Central memory CD4-positive, alpha-beta T cell (primary cell): ENCODE results near the gene MPP2.
"Not testable (repeated sequence)": the region's sequence is repeated elsewhere in the genome, so short reads cannot be mapped to it uniquely, and the experiment has no call there.

ENCODE experiments used
- DNase-seq: peaks from one replicate; pipeline ENCODE4 v3.0.0; 2022

The MPP2 gene

DNA sequence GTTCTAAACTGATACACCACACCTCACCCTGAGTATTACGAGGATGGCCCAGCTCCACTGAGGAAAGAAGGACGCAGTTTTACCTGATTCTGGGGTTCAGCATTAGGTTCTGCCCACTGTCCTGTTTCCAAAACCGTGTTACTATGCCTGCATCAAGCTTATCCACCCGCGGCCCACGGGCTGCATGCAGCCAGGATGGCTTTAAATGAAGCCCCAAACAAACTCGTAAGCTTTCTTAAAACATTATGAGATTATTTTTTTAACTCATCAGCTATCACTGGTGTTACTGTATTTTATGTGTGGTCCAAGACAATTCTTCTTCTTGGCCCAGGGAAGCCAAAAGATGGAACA, 64.4 kb downstream of the MPP2 start:
- no peak for DNase-seq

DNA sequence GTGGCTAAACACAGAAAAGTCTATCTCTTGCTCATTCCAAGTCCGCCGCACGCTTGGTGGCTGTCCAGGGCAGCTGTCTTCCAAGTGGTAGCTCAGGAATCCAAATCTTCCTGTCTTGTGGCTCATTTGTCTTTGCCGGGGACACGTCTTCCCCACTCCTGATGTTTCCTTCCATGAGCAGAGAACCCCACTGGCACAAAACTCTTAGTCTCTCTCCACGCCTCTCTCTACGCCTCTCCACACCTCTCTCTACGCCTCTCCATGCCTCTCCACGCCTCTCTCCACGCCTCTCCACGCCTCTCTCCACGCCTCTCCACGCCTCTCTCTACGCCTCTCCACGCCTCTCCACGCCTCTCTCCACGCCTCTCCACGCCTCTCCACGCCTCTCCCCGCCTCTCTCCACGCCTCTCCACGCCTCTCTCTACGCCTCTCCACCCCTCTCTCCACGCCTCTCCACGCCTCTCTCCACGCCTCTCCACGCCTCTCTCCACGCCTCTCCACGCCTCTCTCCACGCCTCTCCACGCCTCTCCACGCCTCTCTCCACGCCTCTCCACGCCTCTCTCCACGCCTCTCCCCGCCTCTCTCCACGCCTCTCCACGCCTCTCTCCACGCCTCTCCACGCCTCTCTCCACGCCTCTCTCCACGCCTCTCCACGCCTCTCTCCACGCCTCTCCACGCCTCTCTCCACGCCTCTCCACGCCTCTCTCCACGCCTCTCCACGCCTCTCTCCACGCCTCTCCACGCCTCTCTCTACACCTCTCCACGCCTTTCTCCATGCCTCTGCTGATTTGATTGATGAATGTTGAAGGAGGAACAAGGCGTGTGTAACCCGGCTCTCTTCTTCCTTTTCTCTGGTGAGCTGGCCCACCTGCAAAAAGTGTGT, 65.0 kb downstream of the MPP2 start:
- DNase-seq, result not testable (repeated sequence)

DNA sequence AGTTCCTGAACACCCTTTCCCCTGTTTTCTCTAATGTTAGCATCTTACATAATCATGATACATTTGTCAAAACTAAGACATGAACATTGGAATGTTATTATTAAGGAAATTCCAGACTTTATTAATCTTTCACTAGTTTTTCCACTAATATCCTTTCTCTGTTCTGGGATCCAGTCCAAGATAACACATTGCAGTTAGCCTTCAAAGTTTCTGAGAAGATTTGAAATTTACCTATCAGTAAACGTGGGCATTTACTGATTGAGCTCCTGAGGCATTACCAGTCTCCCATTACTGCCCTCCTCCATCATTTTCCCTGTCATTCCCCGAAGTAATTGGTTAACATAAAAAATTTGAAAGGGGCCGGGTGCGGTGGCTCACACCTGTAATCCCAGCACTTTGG, 66.1 kb downstream of the MPP2 start:
- no peak for DNase-seq

DNA sequence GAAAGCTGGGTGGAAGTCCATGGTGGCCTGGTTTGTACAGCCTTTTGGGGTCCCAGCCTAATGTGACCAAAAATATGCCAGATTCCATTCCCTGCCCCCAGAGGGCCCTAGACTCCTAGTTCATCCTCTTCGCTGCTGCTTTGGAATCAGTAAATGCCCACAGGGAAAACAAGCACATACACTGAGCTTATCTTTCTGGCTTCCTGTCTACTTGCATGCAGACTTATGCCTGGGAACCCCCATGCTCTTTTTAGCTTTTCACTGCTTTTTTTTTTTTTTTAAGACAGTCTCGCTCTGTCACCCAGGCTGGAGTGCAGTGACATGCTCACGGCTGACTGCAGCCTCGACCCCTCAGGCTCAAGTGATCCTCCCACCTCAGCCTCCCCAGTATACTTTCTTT, 66.5 kb downstream of the MPP2 start:
- DNase-seq, result no peak

DNA sequence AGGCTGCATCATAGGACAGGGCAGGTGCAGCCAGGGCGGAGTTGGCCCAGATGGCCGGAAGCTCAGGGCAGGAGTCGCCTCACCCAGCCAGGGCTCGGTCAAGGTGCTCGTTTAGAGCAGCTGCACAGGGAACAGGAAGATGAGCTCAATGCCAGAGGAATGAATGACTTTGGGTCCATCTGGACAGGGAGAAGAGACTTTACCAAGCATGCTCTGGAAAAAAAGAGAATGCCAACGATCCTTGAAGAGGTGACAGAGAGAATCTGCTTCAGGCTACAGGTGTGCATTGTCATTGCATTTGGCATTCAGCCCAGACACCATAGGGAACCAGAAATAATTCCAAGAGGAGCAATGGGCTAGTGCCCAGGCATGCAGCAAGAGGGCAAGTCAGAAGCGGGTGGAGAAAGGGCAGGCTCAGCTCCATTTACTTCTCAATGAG, 67.6 kb downstream of the MPP2 start:
- no peak for DNase-seq

DNA sequence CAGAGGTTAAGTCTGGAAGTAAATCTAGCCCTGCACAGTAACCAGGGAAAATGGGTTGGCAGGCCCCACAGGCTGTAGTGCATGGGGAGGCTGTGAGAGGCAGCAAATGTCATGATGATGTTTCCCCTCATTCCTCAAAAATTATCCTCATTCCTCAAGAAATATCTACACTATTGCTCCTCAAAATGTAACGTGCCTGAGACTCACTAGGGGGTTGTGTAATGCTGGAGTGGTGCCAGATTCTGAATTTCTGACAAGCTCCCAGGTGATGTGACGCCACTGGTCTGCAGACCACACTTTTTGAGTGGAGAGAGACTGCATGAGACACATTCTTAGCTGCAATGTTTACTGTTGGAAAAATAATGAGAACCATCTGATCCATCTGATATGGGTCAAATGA, 73.2 kb downstream of the MPP2 start:
- no peak for DNase-seq

DNA sequence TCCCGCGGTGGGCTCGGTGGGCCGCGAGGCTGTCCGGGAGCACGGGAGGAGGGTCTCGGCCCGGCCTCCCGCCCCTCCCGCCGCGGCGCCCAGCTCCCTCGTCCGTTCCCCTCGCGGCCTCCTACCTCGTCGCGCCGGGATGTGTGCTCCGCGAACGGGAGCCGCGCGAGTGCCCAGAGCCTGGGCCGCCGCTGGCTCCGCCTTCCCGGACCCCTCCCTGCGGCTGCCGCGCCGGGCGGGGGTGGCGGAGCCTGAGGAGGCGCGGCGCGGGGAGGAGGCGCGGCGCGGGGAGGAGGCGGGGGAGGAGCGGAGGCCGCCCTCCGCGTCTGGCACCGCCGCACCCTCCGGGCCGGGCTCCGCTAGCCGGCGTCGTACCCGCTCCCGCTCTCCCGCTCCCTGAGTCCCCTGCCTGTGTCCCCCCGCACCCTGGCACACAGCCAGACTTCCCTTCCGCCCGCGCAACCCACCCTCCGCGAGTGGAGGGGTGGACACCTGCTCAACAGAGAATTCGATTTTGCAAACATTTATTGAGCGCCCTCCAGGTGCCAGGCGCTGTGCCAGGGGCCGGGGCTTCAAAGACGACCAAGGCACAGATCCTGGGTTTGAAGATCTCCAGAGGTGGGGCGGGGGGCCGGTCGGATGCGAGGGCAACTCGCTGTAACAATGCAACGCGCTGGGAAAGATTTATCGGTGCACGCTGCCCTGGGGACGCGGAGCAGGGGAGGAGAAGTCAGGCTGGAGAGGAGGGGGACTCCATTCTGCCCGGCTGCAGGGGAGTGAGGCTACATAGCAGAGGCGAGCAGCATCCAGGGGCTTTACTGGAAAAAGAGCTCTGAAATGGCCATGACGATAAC, 74.1 kb downstream of the MPP2 start, which contains the start of gene MPP3:
MPP3 (minus strand) TSS at position 171 of the 854 bp plus-strand sequence. CDS start 1,240 bp downstream, outside the sequence.
- peak; percentile 47 for DNase-seq

DNA sequence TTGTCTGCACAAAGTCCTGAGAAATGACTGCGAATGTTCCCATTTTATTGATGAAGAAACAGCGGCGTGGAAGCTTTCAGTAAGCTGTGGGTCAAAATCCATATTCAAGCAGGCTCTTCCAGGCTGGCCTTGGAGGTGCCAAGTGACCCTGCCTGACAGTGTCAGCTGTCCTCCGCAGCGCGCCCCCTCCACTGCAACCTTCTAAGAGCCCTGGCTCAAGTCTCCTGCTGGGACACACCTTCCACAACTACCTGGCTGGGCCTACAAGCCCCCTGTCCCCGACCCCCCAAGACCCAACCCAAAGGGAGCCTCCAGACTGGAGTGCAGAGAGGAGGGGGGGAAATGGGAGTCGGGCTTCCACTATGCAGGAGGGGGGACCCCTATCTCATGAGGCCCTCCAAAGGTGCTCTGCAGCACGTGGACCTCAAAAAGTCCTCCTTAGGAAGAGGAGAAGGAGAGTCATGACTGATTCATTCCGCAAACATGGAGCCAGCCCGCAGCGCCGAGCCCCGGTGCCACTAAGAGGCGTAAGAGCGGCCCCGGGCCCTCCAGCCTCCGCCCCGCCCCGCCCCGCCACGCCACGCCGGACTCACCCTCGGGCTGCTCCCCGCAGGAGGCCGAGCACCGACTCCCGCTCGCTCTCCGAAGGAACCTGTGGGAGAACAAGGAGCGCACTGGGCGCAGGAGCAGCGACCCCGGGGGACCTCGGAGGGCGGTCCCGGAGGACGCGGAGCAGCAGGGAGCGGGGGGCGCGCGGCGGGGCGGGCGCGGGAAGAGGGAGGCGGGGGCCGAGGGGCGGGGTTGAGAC, 75.0 kb downstream of the MPP2 start:
- no peak for DNase-seq

DNA sequence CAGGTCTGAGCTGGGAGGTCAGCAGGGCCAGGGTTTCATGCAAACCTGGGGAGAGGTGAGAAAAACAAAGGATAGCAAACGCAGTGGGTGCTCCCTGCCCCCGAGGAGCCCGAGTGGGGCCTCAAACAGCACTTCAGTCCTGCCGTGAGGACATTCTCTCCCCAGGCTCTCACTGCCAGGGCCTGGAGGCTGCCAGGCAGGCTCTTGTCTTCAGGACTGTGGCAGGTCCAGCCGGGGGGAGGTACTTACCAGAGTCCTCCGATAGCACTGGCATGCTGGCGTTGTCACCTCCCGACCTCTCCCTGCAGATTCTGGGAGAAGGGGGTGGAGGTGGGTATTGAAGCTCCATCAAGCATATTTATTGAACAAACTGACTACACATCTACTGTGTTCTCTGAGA, 75.7 kb downstream of the MPP2 start:
- DNase-seq, result no peak

DNA sequence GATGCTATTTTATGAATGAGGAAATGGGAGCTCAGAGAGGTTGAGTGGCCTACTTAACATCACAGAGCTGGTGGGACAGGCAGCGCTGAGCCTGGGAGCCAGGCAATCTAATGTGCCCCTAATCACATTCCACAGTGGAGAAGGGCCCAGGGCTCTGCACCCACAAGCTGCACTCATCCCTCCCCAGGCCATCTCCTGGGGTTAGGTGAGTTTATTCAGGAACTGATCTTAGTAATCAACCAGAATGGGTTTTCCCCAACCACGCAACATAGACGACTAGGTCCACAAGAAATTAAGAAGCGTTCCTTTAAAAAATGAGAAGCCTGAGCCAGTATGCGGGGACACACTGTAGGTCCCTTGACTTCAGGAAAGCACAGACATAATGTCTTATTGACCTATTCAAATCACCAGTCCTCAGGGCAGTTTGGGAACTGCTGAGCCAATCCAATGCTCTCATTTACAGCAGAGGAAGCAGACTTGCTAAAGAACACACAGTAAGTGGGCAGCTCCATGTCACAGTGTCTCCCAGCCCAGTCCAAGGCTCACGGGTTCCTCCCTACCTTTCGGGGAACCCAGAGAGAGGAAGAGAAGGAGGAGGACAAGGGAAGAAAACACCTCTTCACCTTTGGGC, 76.7 kb downstream of the MPP2 start:
- no peak for DNase-seq

DNA sequence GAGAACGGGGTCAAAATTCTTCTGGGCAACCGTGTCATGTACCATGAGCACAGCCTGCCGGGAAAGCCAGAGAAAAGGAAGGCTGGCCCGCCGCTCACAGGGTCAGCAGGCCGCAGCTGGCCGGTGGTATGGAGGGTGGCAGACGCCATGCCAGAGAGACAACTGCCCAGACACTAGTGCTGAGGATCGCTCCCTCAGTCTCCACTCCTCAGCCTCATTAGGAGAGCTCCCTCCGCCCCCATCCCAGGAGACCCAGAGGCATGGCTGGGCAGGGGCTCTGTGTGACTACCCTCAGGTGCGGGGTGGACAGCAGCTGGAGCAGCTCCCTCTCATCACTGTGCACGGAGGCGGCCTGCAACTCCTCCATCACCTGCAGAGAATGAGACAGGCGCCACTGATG, 77.6 kb downstream of the MPP2 start:
- DNase-seq, result no peak

DNA sequence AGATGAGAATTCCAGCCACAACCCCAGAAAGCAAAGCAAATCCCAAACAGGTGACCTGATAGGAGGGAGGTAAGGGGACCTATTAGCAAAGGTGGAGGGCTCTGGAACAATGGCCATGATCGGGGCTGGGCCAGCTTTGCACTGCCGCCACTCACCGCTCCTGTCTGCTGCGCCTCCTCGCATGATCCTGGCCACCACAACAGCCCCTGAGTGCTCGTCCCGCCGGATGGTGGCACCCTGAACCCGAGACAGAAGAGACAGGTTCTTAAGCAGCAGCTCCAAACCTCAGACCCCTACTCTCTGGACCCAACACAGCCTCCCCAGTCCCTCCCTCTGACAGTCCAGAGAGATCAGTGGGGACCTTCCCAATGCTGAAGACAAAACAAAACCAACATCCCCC, 79.7 kb downstream of the MPP2 start:
- DNase-seq, result no peak

DNA sequence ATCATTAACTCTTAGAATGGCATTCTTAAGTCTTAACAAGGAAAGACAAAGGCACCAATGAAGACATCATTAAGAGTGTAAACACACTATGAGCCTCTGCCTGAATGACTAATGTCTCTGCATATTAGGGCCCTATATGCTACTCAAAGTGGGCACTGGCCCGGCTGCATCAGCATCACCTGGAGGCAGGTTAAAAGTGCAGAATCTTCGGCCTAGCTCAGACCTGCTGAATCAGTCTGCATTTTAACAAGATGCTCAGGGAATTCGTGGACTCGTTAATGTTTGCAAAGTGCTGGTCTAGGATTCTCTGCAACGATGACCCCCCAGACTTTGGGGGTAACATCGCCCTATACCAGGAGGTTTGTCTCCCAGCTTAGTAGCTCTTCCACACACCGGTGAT, 81.1 kb downstream of the MPP2 start:
- DNase-seq, result no peak

DNA sequence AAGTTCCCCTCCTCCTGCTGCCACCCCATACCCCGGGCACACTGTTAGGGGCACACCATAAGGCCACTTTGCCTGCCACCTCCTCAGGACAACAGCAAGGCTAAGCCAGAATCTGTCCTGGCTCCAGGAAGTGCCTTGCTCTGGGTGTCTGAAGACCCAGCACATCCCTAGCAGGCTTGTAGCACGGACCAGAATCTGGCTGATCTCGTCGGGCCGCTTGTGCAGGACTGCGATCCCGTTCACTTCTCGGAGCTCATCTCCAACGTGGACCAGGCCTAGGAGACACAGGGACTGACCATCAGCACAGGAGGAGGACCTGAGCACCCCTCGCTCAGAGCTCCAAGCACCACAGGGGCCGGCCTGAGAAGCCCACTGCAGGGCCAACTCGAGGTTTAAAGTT, 81.8 kb downstream of the MPP2 start:
- no peak for DNase-seq
